Right lobe of liver (tissue), 6 donors: ENCODE results near the gene EPGN. TPM values are rescaled to one million over a fixed set of nuclear protein-coding genes. Genes with fewer than 3 reads are reported as not detected.

Source experiments
- ATAC-seq, 4 donors: fragments of 200-7000 bp; cut with Tn5 transposase; one replicate each; pipeline ENCODE4 v1.9.1; 2020; ENCODE audit warnings: mild to moderate bottlenecking in 4 of 4, moderate library complexity in 4 of 4
- DNase-seq, 3 donors: peaks; one replicate each; pipeline ENCODE4 v3.0.0-alpha.2; 2020
- H3K27ac ChIP-seq, 3 donors: fragments of 200-600 bp; one replicate each; pipeline ENCODE4 v1.8.0; 2022
- H3K27me3 ChIP-seq, 2 donors: fragments of 200-600 bp; one replicate each; pipeline ENCODE4 v1.8.0; 2022
- H3K36me3 ChIP-seq, 4 donors: fragments of 200-600 bp; sonication (generic) in 1 of 4; one replicate each; pipeline versions ENCODE4 v1.5.1 to v1.8.0; 2017 to 2022; ENCODE audit warnings: control low read depth in 1 of 4
- H3K4me1 ChIP-seq, 4 donors: fragments of 200-600 bp; sonication (generic) in 1 of 4; one replicate each; pipeline versions ENCODE4 v1.5.1 to v1.8.0; 2017 to 2022; ENCODE audit warnings: control low read depth in 1 of 4
- H3K4me3 ChIP-seq, 3 donors: fragments of 200-600 bp; one replicate each; pipeline ENCODE4 v1.8.0; 2022
- H3K9me3 ChIP-seq, 4 donors: fragments of 200-600 bp; sonication (generic) in 1 of 4; one replicate each; pipeline versions ENCODE4 v1.5.1 to v1.8.0; 2017 to 2022; ENCODE audit warnings: control low read depth in 1 of 4
- CTCF ChIP-seq, 4 donors: fragments of 200-600 bp in 3 of 4; fragments of 450-650 bp in 1 of 4; IDR thresholded peaks; one replicate each; pipeline versions ENCODE4 v1.5.1 to v1.8.0; 2016 to 2022; ENCODE audit warnings: antibody characterized with exemption in 4 of 4, mild to moderate bottlenecking in 2 of 4
- POLR2A ChIP-seq: fragments of 450-650 bp; IDR thresholded peaks from one replicate; pipeline ENCODE4 v1.6.1; 2017; ENCODE audit warnings: antibody characterized with exemption, mild to moderate bottlenecking
- WGBS: methylation state at CpG from one replicate; pipeline ENCODE4 v1.1.6; 2018; ENCODE audit warnings: low coverage, low lambda C conversion rate; ENCODE audit not compliant: insufficient coverage; ENCODE audit errors: missing lambda C conversion rate; 5-methylcytosine and 5-hydroxymethylcytosine counted together
- intact Hi-C, 2 donors: fragments of 100-400 bp; cut with DNase I; formaldehyde crosslinking; loops; one replicate each; pipeline versions ENCODE4 v1.11.2 to v1.14.1; 2022
- total RNA-seq, 6 experiments: library from RNA; depleted of rRNA in 2 of 6; stranded (reverse); fragments of >200 nt in 2 of 6; fragmentation: NEBNext Ultra II Directional in 3 of 6; extraction: Animal tissue kit (Norgen Biotek cat#: 25700) in 3 of 6; gene quantifications; one replicate each; pipeline versions ENCODE4 v1.1.0 to v1.2.4, GENCODE V29; 2016 to 2023
- donor health status: DM: no; HTN: yes; CAD: no.
- donor health status: DM: no; HTN: no; CAD: no.
- donor health status: DM: no; HTN: no; CAD: no.
- donor health status: DM: no; HTN: yes; CAD: no.
- donor health status: DM: no; HTN: yes; CAD: no.

Gene EPGN
- total RNA-seq, 6 experiments from 2014 or later = not detected

GRCh38 chr4:74297539-74297938 is 10.7 kb upstream of the EPGN start:
- DNase-seq (no peak), ATAC-seq (no peak)
- no peak overlapping the region for H3K27ac ChIP-seq
- H3K9me3 ChIP-seq = no peaks in the 10 kb centered on the region
- no peak overlapping the region for H3K4me3 ChIP-seq
- no peaks in the 10 kb centered on the region for H3K36me3 ChIP-seq
- H3K27me3 ChIP-seq = no peaks in the 10 kb centered on the region
- intact Hi-C loops = no loop called here
- WGBS = 89% methylated on average over 1 of the region's 1 CpG
- TF ChIP-seq CTCF (IDR thresholded peaks at IDR 0.05) = no peak
- no peak for TF ChIP-seq POLR2A
- H3K4me1 ChIP-seq = no peaks in the 10 kb centered on the region

- Histone ChIP-seq H3K27me3 (no peaks in the 10 kb centered on the region), H3K4me1 (no peaks in the 10 kb centered on the region), H3K27ac (no peak overlapping the region), H3K4me3 (no peak overlapping the region), H3K36me3 (no peaks in the 10 kb centered on the region), H3K9me3 (no peaks in the 10 kb centered on the region)
- WGBS = 72% methylated on average over 4 of the region's 4 CpGs
- no peak for TF ChIP-seq CTCF (IDR thresholded peaks at IDR 0.05)
- TF ChIP-seq POLR2A = no peak
- ATAC-seq = no peak
- DNase-seq = no peak
- intact Hi-C loops = no loop called here
Measured at GRCh38 chr4:74304095-74304625, 4.1 kb upstream of the EPGN start.

- H3K4me1 ChIP-seq = no peaks in the 10 kb centered on the region
- no peaks in the 10 kb centered on the region for H3K36me3 ChIP-seq
- TF ChIP-seq CTCF (IDR thresholded peaks at IDR 0.05) (no peak), POLR2A (no peak)
- WGBS = 100% methylated on average over 1 of the region's 1 CpG
- no peaks in the 10 kb centered on the region for H3K9me3 ChIP-seq
- no peak for ATAC-seq
- no peak for DNase-seq
- H3K27me3 ChIP-seq = no peaks in the 10 kb centered on the region
- no peak overlapping the region for H3K4me3 ChIP-seq
- H3K27ac ChIP-seq = no peak overlapping the region
- intact Hi-C loops = no loop called here
Measured at GRCh38 chr4:74305000-74305399, 3.3 kb upstream of the EPGN start.

GRCh38 chr4:74307170-74307569 is 1.1 kb upstream of the EPGN start:
- no peak for ATAC-seq
- Histone ChIP-seq H3K4me3 (no peak overlapping the region), H3K36me3 (no peaks in the 10 kb centered on the region), H3K9me3 (no peaks in the 10 kb centered on the region), H3K4me1 (peaks cover 0 to 5% (median 0%) of the 10 kb centered on the region in 4 donors), H3K27me3 (no peaks in the 10 kb centered on the region), H3K27ac (no peak overlapping the region)
- TF ChIP-seq CTCF (IDR thresholded peaks at IDR 0.05) (no peak), POLR2A (no peak)
- intact Hi-C loops = no loop called here
- 85% methylated on average over 1 of the region's 1 CpG for WGBS
- DNase-seq = no peak

- Histone ChIP-seq H3K4me3 (no peak overlapping the region), H3K4me1 (peaks cover 0 to 5% (median 0%) of the 10 kb centered on the region in 4 donors), H3K27me3 (no peaks in the 10 kb centered on the region), H3K27ac (no peak overlapping the region), H3K36me3 (no peaks in the 10 kb centered on the region), H3K9me3 (no peaks in the 10 kb centered on the region)
- intact Hi-C loops = no loop called here
- DNase-seq (no peak), ATAC-seq (no peak)
- TF ChIP-seq POLR2A (no peak), CTCF (IDR thresholded peaks at IDR 0.05) (no peak)
Measured at GRCh38 chr4:74309223-74309622, 953 bp downstream of the EPGN start.
